H1 (cell line): Measurements from ENCODE around the gene TPPP. TPM values are rescaled to one million over a fixed set of nuclear protein-coding genes. Genes with fewer than 3 reads are reported as not detected.
"Not testable (repeated sequence)": the region's sequence is repeated elsewhere in the genome, so short reads cannot be mapped to it uniquely, and the experiment has no call there.

ENCODE experiments used
- CTCF ChIA-PET: fragments of 300-600 bp; sonication (Branson Sonifier 250); formaldehyde crosslinking; loops from one replicate; lab custom pipeline; 2021; ENCODE audit not compliant: partially characterized antibody; lab: Charles Lee
- POLR2A ChIA-PET: fragments of 300-600 bp; sonication (Branson Sonifier 250); formaldehyde crosslinking; loops from one replicate; lab custom pipeline; 2021; ENCODE audit warnings: inconsistent platforms; ENCODE audit not compliant: partially characterized antibody; lab: Charles Lee
- DNase-seq, 2 experiments: peaks; one replicate each; pipeline versions ENCODE4 v3.0.0 to v3.0.0-alpha.2; 2010 to 2022; ENCODE audit warnings: low spot score in 2 of 2, low read depth in 1 of 2, mixed read lengths in 1 of 2
- FAIRE-seq: peaks from 2 replicates; lab custom pipeline; 2011; peaks lifted over from hg19 to GRCh38; lab: Jason Lieb, UNC
- H2AFZ ChIP-seq: 2 replicates; pipeline ENCODE4 v1.8.1; 2012; ENCODE audit warnings: low read length, inconsistent platforms
- H2AK5ac ChIP-seq: 2 replicates; pipeline ENCODE4 v1.6.1; 2013; ENCODE audit warnings: low read depth, low read length
- H2BK120ac ChIP-seq: replicated peaks from 2 replicates; pipeline ENCODE3; 2013; ENCODE audit warnings: low read depth, low read length, inconsistent platforms
- H2BK12ac ChIP-seq: 2 replicates; pipeline ENCODE4 v1.6.1; 2013; ENCODE audit warnings: low read depth, low read length
- H2BK15ac ChIP-seq: 2 replicates; pipeline ENCODE4 v1.6.1; 2013; ENCODE audit warnings: low read length
- H2BK20ac ChIP-seq: 2 replicates; pipeline ENCODE4 v1.6.1; 2013; ENCODE audit warnings: low read length
- H2BK5ac ChIP-seq: 2 replicates; pipeline ENCODE4 v1.6.1; 2013; ENCODE audit warnings: low read depth, low read length
- H3K14ac ChIP-seq: 2 replicates; pipeline ENCODE4 v1.6.1; 2013; ENCODE audit warnings: inconsistent platforms; ENCODE audit not compliant: insufficient read length
- H3K18ac ChIP-seq: 2 replicates; pipeline ENCODE4 v1.6.1; 2013; ENCODE audit warnings: low read length; ENCODE audit errors: extremely low read depth
- H3K23ac ChIP-seq: 2 replicates; pipeline ENCODE4 v1.6.1; 2013; ENCODE audit warnings: inconsistent platforms; ENCODE audit not compliant: insufficient read length
- H3K23me2 ChIP-seq: 2 replicates; pipeline ENCODE4 v1.6.1; 2013; ENCODE audit warnings: low read depth, low read length
- H3K27ac ChIP-seq: 2 replicates; pipeline ENCODE4 v1.6.1; 2011; ENCODE audit warnings: low read depth, low read length, inconsistent platforms
- H3K27me3 ChIP-seq, 4 experiments: replicated peaks in 1 of 4; 1 replicate in 1 of 4; 2 replicates in 3 of 4; pipeline versions ENCODE4 v1.6.1 to v1.8.1; 2011 to 2013; ENCODE audit warnings: low read length in 3 of 4, mild to moderate bottlenecking in 3 of 4, inconsistent platforms in 2 of 4, mixed read lengths in 2 of 4, moderate library complexity in 1 of 4; ENCODE audit not compliant: control insufficient read depth in 3 of 4, insufficient read depth in 3 of 4; ENCODE audit errors: extremely low read depth in 1 of 4
- H3K36me3 ChIP-seq, 4 experiments: 2 replicates each; pipeline versions ENCODE4 v1.6.1 to v1.8.1; 2011 to 2013; ENCODE audit warnings: mild to moderate bottlenecking in 4 of 4, low read length in 3 of 4, moderate library complexity in 2 of 4, control low read depth in 1 of 4, inconsistent platforms in 1 of 4; ENCODE audit not compliant: insufficient read depth in 4 of 4, control insufficient read depth in 2 of 4
- H3K4ac ChIP-seq: replicated peaks from 2 replicates; pipeline ENCODE3; 2013; ENCODE audit warnings: low read length, low read depth, mixed read lengths, inconsistent platforms; ENCODE audit not compliant: insufficient read length
- H3K4me1 ChIP-seq, 4 experiments: replicated peaks in 1 of 4; 1 replicate in 1 of 4; 2 replicates in 3 of 4; pipeline versions ENCODE4 v1.6.1 to v1.8.1; 2011 to 2013; ENCODE audit warnings: low read length in 3 of 4, inconsistent platforms in 2 of 4, mixed read lengths in 1 of 4; ENCODE audit not compliant: insufficient read depth in 4 of 4, control insufficient read depth in 3 of 4
- H3K4me2 ChIP-seq, 2 experiments: 2 replicates each; pipeline versions ENCODE4 v1.6.1 to v1.8.1; 2011 to 2013; ENCODE audit warnings: low read depth in 2 of 2, low read length in 2 of 2, control low read depth in 1 of 2, inconsistent platforms in 1 of 2, mild to moderate bottlenecking in 1 of 2; ENCODE audit not compliant: insufficient read depth in 1 of 2
- H3K4me3 ChIP-seq, 4 experiments: fragments of 200-600, 300-600 bp in 1 of 4; sonication (generic), shearing (Covaris generic), sonication (Bioruptor Twin) in 1 of 4; 2 replicates each; pipeline versions ENCODE4 v1.5.1 to v1.8.1; 2011 to 2016; ENCODE audit warnings: low read length in 4 of 4, low read depth in 3 of 4, control low read depth in 2 of 4, inconsistent platforms in 2 of 4, mild to moderate bottlenecking in 2 of 4, mixed read lengths in 1 of 4, moderate library complexity in 1 of 4; ENCODE audit not compliant: insufficient read depth in 2 of 4; ENCODE audit errors: extremely low read depth in 1 of 4
- H3K56ac ChIP-seq: replicated peaks from 2 replicates; pipeline ENCODE3; 2013; ENCODE audit warnings: low read depth, mild to moderate bottlenecking, mixed read lengths, low read length, inconsistent platforms; ENCODE audit not compliant: insufficient read length
- H3K79me1 ChIP-seq: 2 replicates; pipeline ENCODE4 v1.6.1; 2013; ENCODE audit warnings: low read depth, low read length, control low read depth
- H3K79me2 ChIP-seq, 2 experiments: 2 replicates each; pipeline versions ENCODE4 v1.6.1 to v1.8.1; 2012 to 2013; ENCODE audit warnings: low read length in 2 of 2, mild to moderate bottlenecking in 2 of 2, inconsistent platforms in 1 of 2; ENCODE audit not compliant: insufficient read depth in 2 of 2, control insufficient read depth in 1 of 2
- H3K9ac ChIP-seq, 4 experiments: replicated peaks in 1 of 4; 1 replicate in 1 of 4; 2 replicates in 3 of 4; pipeline versions ENCODE4 v1.6.1 to v1.8.1; 2011 to 2013; ENCODE audit warnings: low read depth in 3 of 4, low read length in 3 of 4, control low read depth in 2 of 4, mild to moderate bottlenecking in 2 of 4, moderate library complexity in 2 of 4, inconsistent platforms in 1 of 4; ENCODE audit errors: extremely low read depth in 1 of 4
- H3K9me3 ChIP-seq, 2 experiments: 2 replicates each; pipeline versions ENCODE4 v1.6.1 to v1.8.1; 2012 to 2013; ENCODE audit warnings: mild to moderate bottlenecking in 2 of 2, moderate library complexity in 2 of 2, control low read depth in 1 of 2, inconsistent platforms in 1 of 2, low read depth in 1 of 2, low read length in 1 of 2, mixed read lengths in 1 of 2; ENCODE audit not compliant: insufficient read depth in 2 of 2
- H4K20me1 ChIP-seq, 2 experiments: replicated peaks in 1 of 2; 2 replicates each; pipeline versions ENCODE3 to v1.8.1; 2011 to 2013; ENCODE audit warnings: inconsistent platforms in 2 of 2, low read length in 2 of 2, mild to moderate bottlenecking in 1 of 2; ENCODE audit not compliant: insufficient read depth in 2 of 2, control insufficient read depth in 1 of 2
- H4K5ac ChIP-seq: 2 replicates; pipeline ENCODE4 v1.6.1; 2013; ENCODE audit warnings: low read length, low read depth, mixed read lengths, inconsistent platforms; ENCODE audit not compliant: insufficient read length
- H4K8ac ChIP-seq: 2 replicates; pipeline ENCODE4 v1.8.0; 2013; ENCODE audit warnings: mild to moderate bottlenecking, moderate library complexity, low read length, inconsistent platforms; ENCODE audit not compliant: insufficient read depth; ENCODE audit errors: extremely low read depth
- H4K91ac ChIP-seq: replicated peaks from 2 replicates; pipeline ENCODE3; 2013; ENCODE audit warnings: low read length, mixed read lengths, inconsistent platforms; ENCODE audit not compliant: insufficient read length
- WGBS, 2 experiments: shearing (Covaris generic) in 1 of 2; methylation state at CpG; one replicate each; pipeline versions ENCODE4 v1.1.6 to v1.1.7; 2013 to 2015; ENCODE audit warnings: low lambda C conversion rate in 2 of 2, mixed read lengths in 2 of 2, inconsistent platforms in 1 of 2, low coverage in 1 of 2, missing lambda C conversion rate in 1 of 2; ENCODE audit not compliant: insufficient replicate concordance in 2 of 2, insufficient coverage in 1 of 2, insufficient read length in 1 of 2; ENCODE audit errors: extremely low coverage in 1 of 2, missing lambda C conversion rate in 1 of 2; 5-methylcytosine and 5-hydroxymethylcytosine counted together
- polyA plus RNA-seq, 7 experiments: library from polyadenylated mRNA; depleted of rRNA in 3 of 7; stranded (reverse) in 5 of 7; unstranded in 2 of 7; fragments of >200 nt in 5 of 7; fragments of 200-250 nt in 2 of 7; gene quantifications; 1 replicate in 5 of 7; 2 replicates in 1 of 7; 4 replicates in 1 of 7; pipeline versions ENCODE4 v1.2.1 to v1.2.3, GENCODE V29; 2011 to 2013; ENCODE audit warnings: missing spikeins in 2 of 7, mixed read lengths in 2 of 7
- total RNA-seq: library from RNA; stranded (reverse); fragmentation: NEBNext Ultra II Directional; extraction: Animal tissue kit (Norgen Biotek cat#: 25700); gene quantifications from 2 replicates; pipeline ENCODE4 v1.2.1, GENCODE V29; 2021

TPPP gene
- total and polyA plus RNA-seq, 2 of the 8 experiments (the other 6 are each of a cell fraction or from before 2014, with no cell fraction given) = 0.36 to 0.93 TPM

GRCh38 chr5:706127-706526, 13.0 kb upstream of the TPPP start:
- H4K20me1 ChIP-seq, H3K4me1 ChIP-seq, DNase-seq, H3K23ac ChIP-seq, H4K8ac ChIP-seq, H4K91ac ChIP-seq, FAIRE-seq, H3K4ac ChIP-seq, H3K4me3 ChIP-seq, H2BK120ac ChIP-seq, H3K27ac ChIP-seq, H3K36me3 ChIP-seq, H3K4me2 ChIP-seq, H2BK5ac ChIP-seq, H3K79me2 ChIP-seq, H3K79me1 ChIP-seq, H4K5ac ChIP-seq, H2BK15ac ChIP-seq, H3K14ac ChIP-seq, H2BK20ac ChIP-seq, H3K27me3 ChIP-seq, POLR2A ChIA-PET, H3K56ac ChIP-seq, H2BK12ac ChIP-seq, H2AFZ ChIP-seq, H3K23me2 ChIP-seq, CTCF ChIA-PET, H3K18ac ChIP-seq, H3K9ac ChIP-seq, H2AK5ac ChIP-seq: not testable (repeated sequence)
- WGBS, 2 experiments = 88% methylated on average over 7 of the region's 7 CpGs; no CpG with 5 or more reads in 1 of the 2 experiments
- peaks cover 6 to 11% of the 10 kb centered on the region in 2 experiments for H3K9me3 ChIP-seq
